H1 (cell line): ENCODE results near the gene PRTG. TPM values are rescaled to one million over a fixed set of nuclear protein-coding genes. Genes with fewer than 3 reads are reported as not detected.

ENCODE experiments used
- CTCF ChIA-PET: fragments of 300-600 bp; sonication (Branson Sonifier 250); formaldehyde crosslinking; loops from one replicate; lab custom pipeline; 2021; ENCODE audit not compliant: partially characterized antibody; lab: Charles Lee
- POLR2A ChIA-PET: fragments of 300-600 bp; sonication (Branson Sonifier 250); formaldehyde crosslinking; loops from one replicate; lab custom pipeline; 2021; ENCODE audit warnings: inconsistent platforms; ENCODE audit not compliant: partially characterized antibody; lab: Charles Lee
- DNase-seq, 2 experiments: peaks; one replicate each; pipeline versions ENCODE4 v3.0.0 to v3.0.0-alpha.2; 2010 to 2022; ENCODE audit warnings: low spot score in 2 of 2, low read depth in 1 of 2, mixed read lengths in 1 of 2
- FAIRE-seq: peaks from 2 replicates; lab custom pipeline; 2011; peaks lifted over from hg19 to GRCh38; lab: Jason Lieb, UNC
- H2AFZ ChIP-seq: 2 replicates; pipeline ENCODE4 v1.8.1; 2012; ENCODE audit warnings: low read length, inconsistent platforms
- H2AK5ac ChIP-seq: 2 replicates; pipeline ENCODE4 v1.6.1; 2013; ENCODE audit warnings: low read depth, low read length
- H2BK120ac ChIP-seq: replicated peaks from 2 replicates; pipeline ENCODE3; 2013; ENCODE audit warnings: low read depth, low read length, inconsistent platforms
- H2BK12ac ChIP-seq: 2 replicates; pipeline ENCODE4 v1.6.1; 2013; ENCODE audit warnings: low read depth, low read length
- H2BK15ac ChIP-seq: 2 replicates; pipeline ENCODE4 v1.6.1; 2013; ENCODE audit warnings: low read length
- H2BK20ac ChIP-seq: 2 replicates; pipeline ENCODE4 v1.6.1; 2013; ENCODE audit warnings: low read length
- H2BK5ac ChIP-seq: 2 replicates; pipeline ENCODE4 v1.6.1; 2013; ENCODE audit warnings: low read depth, low read length
- H3K14ac ChIP-seq: 2 replicates; pipeline ENCODE4 v1.6.1; 2013; ENCODE audit warnings: inconsistent platforms; ENCODE audit not compliant: insufficient read length
- H3K18ac ChIP-seq: 2 replicates; pipeline ENCODE4 v1.6.1; 2013; ENCODE audit warnings: low read length; ENCODE audit errors: extremely low read depth
- H3K23ac ChIP-seq: 2 replicates; pipeline ENCODE4 v1.6.1; 2013; ENCODE audit warnings: inconsistent platforms; ENCODE audit not compliant: insufficient read length
- H3K23me2 ChIP-seq: 2 replicates; pipeline ENCODE4 v1.6.1; 2013; ENCODE audit warnings: low read depth, low read length
- H3K27ac ChIP-seq: 2 replicates; pipeline ENCODE4 v1.6.1; 2011; ENCODE audit warnings: low read depth, low read length, inconsistent platforms
- H3K27me3 ChIP-seq, 4 experiments: replicated peaks in 1 of 4; 1 replicate in 1 of 4; 2 replicates in 3 of 4; pipeline versions ENCODE4 v1.6.1 to v1.8.1; 2011 to 2013; ENCODE audit warnings: low read length in 3 of 4, mild to moderate bottlenecking in 3 of 4, inconsistent platforms in 2 of 4, mixed read lengths in 2 of 4, moderate library complexity in 1 of 4; ENCODE audit not compliant: control insufficient read depth in 3 of 4, insufficient read depth in 3 of 4; ENCODE audit errors: extremely low read depth in 1 of 4
- H3K36me3 ChIP-seq, 4 experiments: 2 replicates each; pipeline versions ENCODE4 v1.6.1 to v1.8.1; 2011 to 2013; ENCODE audit warnings: mild to moderate bottlenecking in 4 of 4, low read length in 3 of 4, moderate library complexity in 2 of 4, control low read depth in 1 of 4, inconsistent platforms in 1 of 4; ENCODE audit not compliant: insufficient read depth in 4 of 4, control insufficient read depth in 2 of 4
- H3K4ac ChIP-seq: replicated peaks from 2 replicates; pipeline ENCODE3; 2013; ENCODE audit warnings: low read length, low read depth, mixed read lengths, inconsistent platforms; ENCODE audit not compliant: insufficient read length
- H3K4me1 ChIP-seq, 4 experiments: replicated peaks in 1 of 4; 1 replicate in 1 of 4; 2 replicates in 3 of 4; pipeline versions ENCODE4 v1.6.1 to v1.8.1; 2011 to 2013; ENCODE audit warnings: low read length in 3 of 4, inconsistent platforms in 2 of 4, mixed read lengths in 1 of 4; ENCODE audit not compliant: insufficient read depth in 4 of 4, control insufficient read depth in 3 of 4
- H3K4me2 ChIP-seq, 2 experiments: 2 replicates each; pipeline versions ENCODE4 v1.6.1 to v1.8.1; 2011 to 2013; ENCODE audit warnings: low read depth in 2 of 2, low read length in 2 of 2, control low read depth in 1 of 2, inconsistent platforms in 1 of 2, mild to moderate bottlenecking in 1 of 2; ENCODE audit not compliant: insufficient read depth in 1 of 2
- H3K4me3 ChIP-seq, 4 experiments: fragments of 200-600, 300-600 bp in 1 of 4; sonication (generic), shearing (Covaris generic), sonication (Bioruptor Twin) in 1 of 4; 2 replicates each; pipeline versions ENCODE4 v1.5.1 to v1.8.1; 2011 to 2016; ENCODE audit warnings: low read length in 4 of 4, low read depth in 3 of 4, control low read depth in 2 of 4, inconsistent platforms in 2 of 4, mild to moderate bottlenecking in 2 of 4, mixed read lengths in 1 of 4, moderate library complexity in 1 of 4; ENCODE audit not compliant: insufficient read depth in 2 of 4; ENCODE audit errors: extremely low read depth in 1 of 4
- H3K56ac ChIP-seq: replicated peaks from 2 replicates; pipeline ENCODE3; 2013; ENCODE audit warnings: low read depth, mild to moderate bottlenecking, mixed read lengths, low read length, inconsistent platforms; ENCODE audit not compliant: insufficient read length
- H3K79me1 ChIP-seq: 2 replicates; pipeline ENCODE4 v1.6.1; 2013; ENCODE audit warnings: low read depth, low read length, control low read depth
- H3K79me2 ChIP-seq, 2 experiments: 2 replicates each; pipeline versions ENCODE4 v1.6.1 to v1.8.1; 2012 to 2013; ENCODE audit warnings: low read length in 2 of 2, mild to moderate bottlenecking in 2 of 2, inconsistent platforms in 1 of 2; ENCODE audit not compliant: insufficient read depth in 2 of 2, control insufficient read depth in 1 of 2
- H3K9ac ChIP-seq, 4 experiments: replicated peaks in 1 of 4; 1 replicate in 1 of 4; 2 replicates in 3 of 4; pipeline versions ENCODE4 v1.6.1 to v1.8.1; 2011 to 2013; ENCODE audit warnings: low read depth in 3 of 4, low read length in 3 of 4, control low read depth in 2 of 4, mild to moderate bottlenecking in 2 of 4, moderate library complexity in 2 of 4, inconsistent platforms in 1 of 4; ENCODE audit errors: extremely low read depth in 1 of 4
- H3K9me3 ChIP-seq, 2 experiments: 2 replicates each; pipeline versions ENCODE4 v1.6.1 to v1.8.1; 2012 to 2013; ENCODE audit warnings: mild to moderate bottlenecking in 2 of 2, moderate library complexity in 2 of 2, control low read depth in 1 of 2, inconsistent platforms in 1 of 2, low read depth in 1 of 2, low read length in 1 of 2, mixed read lengths in 1 of 2; ENCODE audit not compliant: insufficient read depth in 2 of 2
- H4K20me1 ChIP-seq, 2 experiments: replicated peaks in 1 of 2; 2 replicates each; pipeline versions ENCODE3 to v1.8.1; 2011 to 2013; ENCODE audit warnings: inconsistent platforms in 2 of 2, low read length in 2 of 2, mild to moderate bottlenecking in 1 of 2; ENCODE audit not compliant: insufficient read depth in 2 of 2, control insufficient read depth in 1 of 2
- H4K5ac ChIP-seq: 2 replicates; pipeline ENCODE4 v1.6.1; 2013; ENCODE audit warnings: low read length, low read depth, mixed read lengths, inconsistent platforms; ENCODE audit not compliant: insufficient read length
- H4K8ac ChIP-seq: 2 replicates; pipeline ENCODE4 v1.8.0; 2013; ENCODE audit warnings: mild to moderate bottlenecking, moderate library complexity, low read length, inconsistent platforms; ENCODE audit not compliant: insufficient read depth; ENCODE audit errors: extremely low read depth
- H4K91ac ChIP-seq: replicated peaks from 2 replicates; pipeline ENCODE3; 2013; ENCODE audit warnings: low read length, mixed read lengths, inconsistent platforms; ENCODE audit not compliant: insufficient read length
- ATF2 ChIP-seq: IDR thresholded peaks from 2 replicates; pipeline ENCODE4 v1.6.1; 2012; ENCODE audit warnings: low read length, inconsistent platforms
- ATF3 ChIP-seq: IDR thresholded peaks from 2 replicates; pipeline ENCODE4 v1.6.1; 2011; ENCODE audit warnings: low read depth, mild to moderate bottlenecking, low read length; ENCODE audit not compliant: insufficient read depth
- BCL11A ChIP-seq, 2 experiments: IDR thresholded peaks; one replicate each; pipeline ENCODE4 v1.6.1; 2011; ENCODE audit warnings: low read depth in 2 of 2, low read length in 2 of 2, mild to moderate bottlenecking in 2 of 2
- HDAC6 ChIP-seq: IDR thresholded peaks from one replicate; pipeline ENCODE4 v1.7.1; 2012; ENCODE audit warnings: low read depth, mild to moderate bottlenecking, inconsistent platforms, low read length, moderate library complexity
- POU5F1 ChIP-seq: IDR thresholded peaks from 2 replicates; pipeline ENCODE4 v1.6.1; 2011; ENCODE audit warnings: low read depth, mild to moderate bottlenecking, low read length, moderate library complexity
- USF2 ChIP-seq: IDR thresholded peaks from 2 replicates; pipeline ENCODE4 v1.6.1; 2011; ENCODE audit warnings: low read length, improper control_type of control experiment
- WGBS, 2 experiments: shearing (Covaris generic) in 1 of 2; methylation state at CpG; one replicate each; pipeline versions ENCODE4 v1.1.6 to v1.1.7; 2013 to 2015; ENCODE audit warnings: low lambda C conversion rate in 2 of 2, mixed read lengths in 2 of 2, inconsistent platforms in 1 of 2, low coverage in 1 of 2, missing lambda C conversion rate in 1 of 2; ENCODE audit not compliant: insufficient replicate concordance in 2 of 2, insufficient coverage in 1 of 2, insufficient read length in 1 of 2; ENCODE audit errors: extremely low coverage in 1 of 2, missing lambda C conversion rate in 1 of 2; 5-methylcytosine and 5-hydroxymethylcytosine counted together
- polyA plus RNA-seq, 7 experiments: library from polyadenylated mRNA; depleted of rRNA in 3 of 7; stranded (reverse) in 5 of 7; unstranded in 2 of 7; fragments of >200 nt in 5 of 7; fragments of 200-250 nt in 2 of 7; gene quantifications; 1 replicate in 5 of 7; 2 replicates in 1 of 7; 4 replicates in 1 of 7; pipeline versions ENCODE4 v1.2.1 to v1.2.3, GENCODE V29; 2011 to 2013; ENCODE audit warnings: missing spikeins in 2 of 7, mixed read lengths in 2 of 7
- total RNA-seq: library from RNA; stranded (reverse); fragmentation: NEBNext Ultra II Directional; extraction: Animal tissue kit (Norgen Biotek cat#: 25700); gene quantifications from 2 replicates; pipeline ENCODE4 v1.2.1, GENCODE V29; 2021

Gene PRTG
- total and polyA plus RNA-seq, 2 of the 8 experiments (the other 6 are each of a cell fraction or from before 2014, with no cell fraction given): 3.1 to 3.2 TPM

- Histone ChIP-seq H3K4me3 (no peak overlapping the region), H3K27me3 (peaks cover 73 to 99% (median 94%) of the 10 kb centered on the region in 4 experiments)
Observed at GRCh38 chr15:55739641-55740040, 3.3 kb downstream of the PRTG start.

More at GRCh38 chr15:55739641-55740040, 3.3 kb downstream of the PRTG start:
- no peak overlapping the region for H3K4ac ChIP-seq
- TF ChIP-seq POU5F1 (no peak), BCL11A (IDR thresholded peaks at IDR 0.05; ENCODE audit: low read depth in 2 of 2, low read length in 2 of 2) (no peak), ATF3 (no peak), USF2 (no peak), HDAC6 (no peak), ATF2 (no peak)
- H3K4me2 ChIP-seq: no peak overlapping the region; a peak in 1 of 4 replicates
- no peak overlapping the region for H3K18ac ChIP-seq
- no peak overlapping the region for H2BK20ac ChIP-seq
- 83% methylated on average over 1 of the region's 1 CpG; no CpG with 5 or more reads in 1 of the 2 experiments for WGBS, 2 experiments
- no peak overlapping the region for H3K56ac ChIP-seq
- FAIRE-seq: no peak
- H3K79me2 ChIP-seq: no peaks in the 10 kb centered on the region
- H4K5ac ChIP-seq: no peak overlapping the region
- DNase-seq: no peak
- H3K23ac ChIP-seq: no peak overlapping the region
- no peaks in the 10 kb centered on the region for H3K9me3 ChIP-seq
- H2BK15ac ChIP-seq: no peak overlapping the region
- H3K14ac ChIP-seq: no peak overlapping the region
- peaks cover 12 to 22% of the 10 kb centered on the region in 2 experiments for H4K20me1 ChIP-seq
- H3K27ac ChIP-seq: no peak overlapping the region
- H3K79me1 ChIP-seq: no peaks in the 10 kb centered on the region
- no peak overlapping the region for H4K91ac ChIP-seq
- no peak overlapping the region for H2BK5ac ChIP-seq
- no peak overlapping the region for H2AK5ac ChIP-seq
- H3K4me1 ChIP-seq: peaks cover 0 to 5% (median 2%) of the 10 kb centered on the region in 4 experiments; a peak in 4 of 7 replicates
- no peak overlapping the region for H3K9ac ChIP-seq
- H2AFZ ChIP-seq: no peak overlapping the region
- H3K36me3 ChIP-seq: peaks cover 0 to 3% (median 0%) of the 10 kb centered on the region in 4 experiments; a peak in 1 of 8 replicates
- no peak overlapping the region for H4K8ac ChIP-seq
- no peak overlapping the region for H2BK120ac ChIP-seq
- H3K23me2 ChIP-seq: peaks cover 5% of the 10 kb centered on the region; the same call in 1 of the 2 replicates
- ChIA-PET POLR2A (no interaction called here), CTCF (no interaction called here)
- no peak overlapping the region for H2BK12ac ChIP-seq
